Measurements from ENCODE around the gene PRPF19.

Gene PRPF19

DNA sequence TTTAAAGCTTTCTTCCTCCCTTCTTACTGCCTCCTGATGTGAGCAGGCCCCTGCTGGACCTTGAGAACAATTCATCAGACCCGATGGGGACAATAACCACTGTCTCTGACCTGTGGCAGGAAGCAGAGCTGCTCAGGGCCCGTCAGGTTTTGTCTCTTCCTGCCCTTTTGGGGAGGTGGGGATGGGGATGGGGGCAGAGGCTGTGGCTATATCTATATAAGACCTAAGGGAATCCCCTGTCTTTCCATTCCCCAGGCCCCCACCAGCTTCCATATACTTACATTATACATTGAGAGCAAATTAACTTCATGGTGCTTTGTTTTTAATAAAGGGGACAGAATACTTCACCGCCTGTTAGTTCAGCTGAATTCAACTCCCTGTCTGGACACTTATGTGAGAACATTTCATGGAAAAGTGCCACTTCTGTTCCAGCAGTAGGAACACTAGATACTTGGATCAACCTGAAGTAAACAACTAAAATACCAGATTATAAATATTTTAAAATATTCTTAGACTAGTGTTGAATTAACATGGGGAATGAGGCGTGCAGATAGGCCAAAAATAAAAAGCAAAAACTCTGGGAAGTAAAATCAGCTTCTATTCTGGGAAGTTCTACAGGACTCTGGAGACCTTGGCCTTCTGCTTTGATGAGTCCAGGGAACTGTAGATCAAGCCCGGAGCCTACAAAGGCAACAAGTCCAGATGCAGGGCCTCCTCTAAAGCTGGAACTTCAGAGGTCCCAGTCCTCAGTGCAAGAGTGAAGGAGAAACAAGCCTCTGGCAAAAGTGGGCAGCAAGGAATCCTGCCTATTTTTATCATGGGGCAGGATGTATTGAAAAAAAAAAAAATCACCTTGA is 27.9 kb downstream of the PRPF19 start:
- H4K20me1 ChIP-seq (ENCODE audit: control insufficient read depth, insufficient read depth, low read depth, low read length): no peaks in the 10 kb centered on the region
- no peak overlapping the region for H3K4me2 ChIP-seq (ENCODE audit: low read length)
- no peaks in the 10 kb centered on the region for H3K79me2 ChIP-seq (ENCODE audit: control insufficient read depth, low read length)
- no peaks in the 10 kb centered on the region for H3K9me3 ChIP-seq (ENCODE audit: control insufficient read depth, insufficient read depth, low read length)
- H3K36me3 ChIP-seq (ENCODE audit: control insufficient read depth, low read length): peaks cover 15% of the 10 kb centered on the region
- no peaks in the 10 kb centered on the region for H3K9me2 ChIP-seq (replicated peaks; ENCODE audit: control insufficient read depth, low read length)
- H3F3A ChIP-seq (ENCODE audit: control insufficient read depth, insufficient read depth): no peaks in the 10 kb centered on the region
- TF ChIP-seq, protein P1, sequence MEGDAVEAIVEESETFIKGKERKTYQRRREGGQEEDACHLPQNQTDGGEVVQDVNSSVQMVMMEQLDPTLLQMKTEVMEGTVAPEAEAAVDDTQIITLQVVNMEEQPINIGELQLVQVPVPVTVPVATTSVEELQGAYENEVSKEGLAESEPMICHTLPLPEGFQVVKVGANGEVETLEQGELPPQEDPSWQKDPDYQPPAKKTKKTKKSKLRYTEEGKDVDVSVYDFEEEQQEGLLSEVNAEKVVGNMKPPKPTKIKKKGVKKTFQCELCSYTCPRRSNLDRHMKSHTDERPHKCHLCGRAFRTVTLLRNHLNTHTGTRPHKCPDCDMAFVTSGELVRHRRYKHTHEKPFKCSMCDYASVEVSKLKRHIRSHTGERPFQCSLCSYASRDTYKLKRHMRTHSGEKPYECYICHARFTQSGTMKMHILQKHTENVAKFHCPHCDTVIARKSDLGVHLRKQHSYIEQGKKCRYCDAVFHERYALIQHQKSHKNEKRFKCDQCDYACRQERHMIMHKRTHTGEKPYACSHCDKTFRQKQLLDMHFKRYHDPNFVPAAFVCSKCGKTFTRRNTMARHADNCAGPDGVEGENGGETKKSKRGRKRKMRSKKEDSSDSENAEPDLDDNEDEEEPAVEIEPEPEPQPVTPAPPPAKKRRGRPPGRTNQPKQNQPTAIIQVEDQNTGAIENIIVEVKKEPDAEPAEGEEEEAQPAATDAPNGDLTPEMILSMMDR (IDR thresholded peaks at IDR 0.05; ENCODE audit: low read depth, low read length, poor library complexity, severe bottlenecking): no peak
- TF ChIP-seq EZH2phosphoT487 (IDR thresholded peaks at IDR 0.05; ENCODE audit: borderline replicate concordance, low read length): no peak
- H3K27ac ChIP-seq (ENCODE audit: low read depth, low read length): no peak overlapping the region
- no peak overlapping the region for H3K4me3 ChIP-seq (ENCODE audit: low read length)
- H3K4me1 ChIP-seq (ENCODE audit: control insufficient read depth, low read length): no peaks in the 10 kb centered on the region
- H3K27me3 ChIP-seq (ENCODE audit: control insufficient read depth, low read length): no peaks in the 10 kb centered on the region

DNA sequence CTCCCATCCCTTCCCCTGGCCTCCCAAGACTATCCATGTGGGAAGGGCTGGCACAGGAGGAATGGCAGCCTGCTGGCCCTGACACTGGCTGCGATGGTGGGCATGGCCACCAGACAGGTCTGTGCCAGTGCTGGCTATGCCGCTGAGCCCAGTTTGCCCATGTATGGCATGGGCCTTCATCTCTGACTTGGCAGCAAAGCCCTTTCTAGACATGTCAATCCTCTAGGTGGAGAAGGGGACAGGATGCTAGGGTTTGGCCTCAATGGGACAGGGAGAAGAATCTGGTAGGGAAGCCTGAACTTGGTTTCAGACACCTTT is 30.3 kb downstream of the PRPF19 start:
- no peaks in the 10 kb centered on the region for H3K4me1 ChIP-seq (ENCODE audit: control insufficient read depth, low read length)
- no peaks in the 10 kb centered on the region for H4K20me1 ChIP-seq (ENCODE audit: control insufficient read depth, insufficient read depth, low read depth, low read length)
- no peak overlapping the region for H3K4me2 ChIP-seq (ENCODE audit: low read length)
- no peaks in the 10 kb centered on the region for H3F3A ChIP-seq (ENCODE audit: control insufficient read depth, insufficient read depth)
- TF ChIP-seq, protein P1 (IDR thresholded peaks at IDR 0.05; ENCODE audit: low read depth, low read length, poor library complexity, severe bottlenecking): no peak
- no peak for TF ChIP-seq EZH2phosphoT487 (IDR thresholded peaks at IDR 0.05; ENCODE audit: borderline replicate concordance, low read length)
- H3K27ac ChIP-seq (ENCODE audit: low read depth, low read length): no peak overlapping the region
- H3K27me3 ChIP-seq (ENCODE audit: control insufficient read depth, low read length): no peaks in the 10 kb centered on the region
- H3K9me3 ChIP-seq (ENCODE audit: control insufficient read depth, insufficient read depth, low read length): no peaks in the 10 kb centered on the region
- H3K79me2 ChIP-seq (ENCODE audit: control insufficient read depth, low read length): no peaks in the 10 kb centered on the region
- no peak overlapping the region for H3K4me3 ChIP-seq (ENCODE audit: low read length)
- H3K9me2 ChIP-seq (replicated peaks; ENCODE audit: control insufficient read depth, low read length): no peaks in the 10 kb centered on the region
- H3K36me3 ChIP-seq (ENCODE audit: control insufficient read depth, low read length): peaks cover 15% of the 10 kb centered on the region

DNA sequence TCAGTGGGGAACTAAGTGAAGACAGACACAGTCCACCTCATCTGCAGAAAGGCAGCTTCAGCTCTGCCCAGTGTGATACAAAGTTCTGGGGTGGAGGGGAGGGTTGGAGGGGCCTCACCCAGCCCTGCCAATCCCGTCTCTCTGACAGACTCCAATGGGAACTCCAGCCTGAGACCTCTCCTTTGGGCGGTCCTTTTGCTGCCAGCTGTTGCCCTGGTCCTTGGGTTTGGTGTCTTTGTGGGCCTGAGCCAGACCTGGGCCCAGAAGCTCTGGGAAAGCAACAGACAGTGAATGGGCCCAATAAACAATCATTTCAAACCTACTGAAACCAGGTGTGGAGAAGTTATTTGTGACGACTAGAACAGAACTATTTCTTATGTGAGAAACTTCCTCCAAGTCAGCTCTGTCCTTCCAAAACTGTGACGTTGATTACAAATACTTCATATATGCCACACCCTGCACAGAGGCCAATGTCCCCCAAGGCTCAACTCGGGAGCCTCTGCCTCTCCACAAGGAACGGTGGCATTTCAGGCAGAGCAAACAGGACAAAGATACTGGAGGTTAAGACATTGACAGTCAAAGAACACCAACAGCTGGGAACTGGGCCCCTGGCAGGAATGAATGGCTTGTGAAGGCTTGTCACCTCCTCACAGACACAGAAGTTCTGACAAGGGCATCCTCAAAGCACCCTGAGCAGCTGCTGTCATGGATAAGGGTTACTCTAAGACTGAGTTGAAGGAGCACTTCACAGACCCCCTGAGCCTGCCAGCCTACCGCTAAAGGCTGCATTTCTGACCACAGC is 30.8 kb downstream of the PRPF19 start:
- Histone ChIP-seq H3K4me1 (ENCODE audit: control insufficient read depth, low read length) (no peaks in the 10 kb centered on the region), H3K27me3 (ENCODE audit: control insufficient read depth, low read length) (no peaks in the 10 kb centered on the region), H3K27ac (ENCODE audit: low read depth, low read length) (no peak overlapping the region), H3K79me2 (ENCODE audit: control insufficient read depth, low read length) (no peaks in the 10 kb centered on the region), H3K9me3 (ENCODE audit: control insufficient read depth, insufficient read depth, low read length) (no peaks in the 10 kb centered on the region), H3K9me2 (replicated peaks; ENCODE audit: control insufficient read depth, low read length) (no peaks in the 10 kb centered on the region), H3K36me3 (ENCODE audit: control insufficient read depth, low read length) (peaks cover 10% of the 10 kb centered on the region; the same call in 1 of the 2 replicates), H3F3A (ENCODE audit: control insufficient read depth, insufficient read depth) (no peaks in the 10 kb centered on the region), H4K20me1 (ENCODE audit: control insufficient read depth, insufficient read depth, low read depth, low read length) (no peaks in the 10 kb centered on the region), H3K4me2 (ENCODE audit: low read length) (no peak overlapping the region), H3K4me3 (ENCODE audit: low read length) (no peak overlapping the region)
- TF ChIP-seq EZH2phosphoT487 (IDR thresholded peaks at IDR 0.05; ENCODE audit: borderline replicate concordance, low read length): no peak
- TF ChIP-seq, protein P1 (IDR thresholded peaks at IDR 0.05; ENCODE audit: low read depth, low read length, poor library complexity, severe bottlenecking): no peak
